GM21576 (cell line): ENCODE measurements around the gene HOXC10.

Experiments used
- ATAC-seq: cut with Tn5 transposase; IDR thresholded peaks from one replicate; pipeline ENCODE4 v1.9.1; 2021; ENCODE audit warnings: mild to moderate bottlenecking, moderate library complexity; ENCODE audit not compliant: unreplicated experiment

HOXC10 gene

DNA sequence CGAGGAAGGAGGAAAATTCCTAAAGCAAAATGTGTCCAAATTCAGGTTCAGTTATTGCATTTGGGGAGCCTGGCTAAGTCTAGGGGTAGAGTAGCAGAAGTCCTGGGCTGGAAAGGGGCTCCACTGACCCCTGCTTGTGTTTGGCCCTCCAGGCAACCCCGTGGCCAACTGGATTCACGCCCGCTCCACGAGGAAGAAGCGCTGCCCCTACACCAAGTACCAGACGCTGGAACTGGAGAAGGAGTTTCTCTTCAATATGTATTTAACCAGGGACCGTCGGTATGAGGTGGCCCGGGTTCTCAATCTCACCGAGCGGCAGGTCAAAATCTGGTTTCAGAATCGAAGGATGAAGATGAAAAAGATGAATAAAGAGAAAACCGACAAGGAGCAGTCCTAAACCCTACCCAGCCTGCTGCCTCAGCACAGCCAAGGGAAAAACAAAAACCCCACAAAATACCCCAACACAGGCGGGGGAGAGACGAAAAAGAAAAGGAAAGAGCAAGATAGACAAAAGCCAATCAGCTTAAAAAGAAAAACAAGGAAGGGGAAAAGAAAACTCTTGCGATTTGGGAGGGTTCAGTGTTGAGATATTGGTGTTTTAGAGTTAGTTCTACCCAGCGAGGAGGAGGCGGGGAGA lies 17.4 kb downstream of the HOXC10 start:
- ATAC-seq: no peak

DNA sequence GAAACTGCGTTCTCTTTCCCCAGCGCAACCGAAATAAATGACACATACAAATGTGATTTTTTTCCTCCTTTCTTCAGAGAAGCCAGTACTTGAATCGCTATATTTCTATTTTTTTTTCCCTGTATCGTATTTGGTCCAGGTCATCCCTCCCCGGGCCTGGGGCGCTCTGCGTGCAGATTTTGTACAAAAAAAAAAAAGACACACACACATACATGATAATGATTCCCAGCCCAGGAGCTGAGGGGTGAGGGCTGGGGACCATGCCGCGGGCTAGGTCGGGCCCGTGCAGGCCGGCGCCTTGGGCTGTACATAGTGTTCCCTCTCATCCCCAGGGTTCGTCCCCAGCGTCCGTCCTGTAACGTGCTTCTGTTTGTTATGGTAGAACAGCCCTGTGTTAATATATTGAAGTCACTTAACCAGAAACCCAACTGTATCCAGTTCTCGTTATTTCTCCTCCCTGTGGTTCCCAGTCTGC lies 18.0 kb downstream of the HOXC10 start:
- ATAC-seq: no peak

DNA sequence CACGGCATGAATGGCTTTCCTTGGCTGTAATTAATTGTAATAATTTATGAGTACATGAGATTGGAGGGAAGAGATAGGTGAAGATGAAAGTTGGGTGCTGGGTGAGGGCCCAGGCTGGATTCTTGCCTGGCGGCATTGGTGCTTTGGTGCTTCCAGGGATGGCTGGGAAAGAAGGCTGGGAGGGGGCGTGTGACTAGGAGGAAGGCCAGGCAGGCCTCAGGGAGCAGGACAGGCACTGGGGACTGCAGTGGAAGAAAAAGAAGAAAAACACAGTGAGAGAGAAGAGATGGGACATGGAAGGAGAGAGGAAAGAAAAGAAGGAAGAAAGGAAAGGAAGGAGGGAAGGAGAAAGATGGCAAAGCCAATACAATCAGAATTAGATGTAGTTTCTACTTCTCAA lies 18.7 kb downstream of the HOXC10 start:
- ATAC-seq: no peak

DNA sequence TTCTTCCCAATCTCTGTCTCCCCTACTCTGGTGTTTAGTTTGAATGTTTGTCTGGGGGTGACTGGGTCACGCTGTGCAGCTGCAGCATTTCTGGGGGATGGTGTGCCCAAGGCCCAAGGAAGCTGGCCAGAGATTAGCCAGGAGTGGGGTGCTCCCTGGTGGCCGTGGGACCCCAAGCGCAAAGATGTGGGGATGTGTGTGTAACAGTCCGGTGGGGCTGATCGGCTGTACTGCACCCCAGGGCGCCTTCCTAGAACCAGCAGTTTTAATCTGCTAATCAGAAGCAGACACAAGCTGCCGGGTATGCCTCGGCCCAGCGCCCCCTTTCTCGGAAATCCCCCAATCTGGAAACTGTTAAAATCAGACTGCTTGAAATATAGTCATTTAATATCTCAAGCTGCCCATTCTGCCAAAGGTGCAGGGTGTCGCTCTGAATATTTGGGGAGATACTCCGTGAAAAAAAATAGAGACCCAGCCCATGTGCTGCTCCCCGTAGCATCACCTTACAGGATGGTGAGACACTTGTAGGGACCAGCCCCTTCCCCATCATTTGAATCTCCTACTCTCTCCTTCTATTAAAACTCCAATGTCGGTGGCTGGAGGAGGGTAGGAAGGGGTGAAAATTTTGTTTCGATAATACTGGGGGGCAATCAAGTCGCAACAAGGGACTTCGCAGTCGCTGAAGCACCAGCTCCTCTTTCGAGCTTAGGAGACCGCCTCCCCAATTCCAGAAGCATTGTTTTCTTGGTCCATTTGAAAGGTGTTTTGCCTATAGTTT lies 19.3 kb downstream of the HOXC10 start:
- ATAC-seq: no peak

DNA sequence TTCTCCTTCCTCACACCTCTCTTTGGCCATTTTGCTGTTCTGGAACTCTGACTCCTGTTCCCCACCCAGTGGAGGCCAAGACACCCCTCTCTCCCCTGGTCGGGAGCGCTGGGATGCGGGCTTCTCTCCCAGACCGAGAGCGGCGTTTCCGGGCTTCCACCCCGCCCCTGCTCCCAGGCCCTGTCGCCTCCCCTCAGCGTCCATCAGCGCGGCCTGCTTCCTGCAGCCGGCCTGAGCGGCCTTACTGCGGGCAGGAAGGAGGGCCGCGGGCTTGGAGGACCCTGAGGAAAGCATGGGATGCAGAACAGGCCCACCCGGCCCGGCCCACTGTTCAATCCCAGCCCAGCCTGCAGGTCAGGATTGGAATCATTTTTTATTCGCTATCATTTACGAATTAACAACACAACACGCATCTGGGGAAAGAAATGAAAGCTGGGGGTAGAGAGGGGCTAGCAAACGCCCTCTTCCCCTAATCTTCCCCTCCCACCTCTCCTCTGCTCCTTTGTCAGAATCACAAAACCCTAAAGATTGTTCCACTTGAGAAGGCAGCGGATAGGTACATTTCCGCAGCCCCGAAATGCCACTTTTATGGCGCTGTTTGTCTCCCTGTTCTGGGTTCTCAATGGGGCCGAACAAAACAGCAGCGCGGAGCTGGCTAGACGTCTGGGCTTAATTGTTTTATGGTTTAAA lies 20.0 kb downstream of the HOXC10 start:
- no peak for ATAC-seq

DNA sequence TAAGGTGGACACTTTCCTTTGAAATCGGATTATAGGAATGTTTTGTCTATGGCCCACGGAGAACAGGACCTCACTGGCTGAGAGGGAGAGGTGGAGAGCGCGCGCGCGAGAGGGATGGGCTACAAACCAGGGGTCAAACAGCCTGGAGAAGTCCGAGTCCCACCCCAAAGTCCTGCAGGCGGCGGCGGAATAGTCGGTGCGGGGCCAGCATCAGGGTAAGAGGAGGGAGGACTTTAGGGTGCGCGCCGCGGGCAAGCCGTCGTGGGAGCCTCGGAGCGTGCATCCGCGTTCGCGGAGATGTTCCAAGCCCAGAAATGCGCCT lies 20.5 kb downstream of the HOXC10 start:
- no peak for ATAC-seq

DNA sequence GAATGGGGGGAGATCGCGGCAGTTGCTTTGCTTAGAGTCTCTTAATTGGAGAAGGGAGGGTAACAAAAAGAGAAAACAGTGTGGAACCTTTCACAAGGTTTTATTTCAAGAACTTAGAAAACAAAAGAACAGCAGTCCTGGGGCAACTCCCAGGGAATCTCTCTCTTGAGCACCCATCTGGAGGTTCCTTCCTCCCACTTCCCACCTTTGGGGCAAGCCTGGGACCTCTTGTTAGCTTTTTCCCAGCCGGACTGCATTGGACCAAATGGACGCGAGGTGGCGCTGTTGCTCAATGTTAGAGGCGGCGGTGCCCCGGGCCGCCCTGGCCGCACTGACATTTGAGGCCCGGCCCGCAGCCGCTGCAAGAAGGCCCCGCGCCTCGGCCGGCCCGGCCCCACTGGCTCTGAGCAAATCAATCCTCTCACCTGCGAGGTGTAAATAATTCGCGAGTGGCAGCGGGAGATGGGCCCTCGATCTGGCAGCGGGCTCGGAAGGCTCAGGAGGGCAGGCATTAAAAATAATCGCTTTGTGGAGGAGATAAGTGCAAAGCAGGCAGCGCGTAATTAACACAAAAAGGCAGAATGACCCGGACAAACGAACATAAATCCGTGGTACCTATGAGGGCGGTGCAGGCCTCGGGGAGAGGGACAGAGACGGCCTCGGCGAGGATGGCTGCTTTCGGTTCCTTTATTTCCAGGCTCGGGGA lies 21.1 kb downstream of the HOXC10 start:
- peak; percentile 69 for ATAC-seq

DNA sequence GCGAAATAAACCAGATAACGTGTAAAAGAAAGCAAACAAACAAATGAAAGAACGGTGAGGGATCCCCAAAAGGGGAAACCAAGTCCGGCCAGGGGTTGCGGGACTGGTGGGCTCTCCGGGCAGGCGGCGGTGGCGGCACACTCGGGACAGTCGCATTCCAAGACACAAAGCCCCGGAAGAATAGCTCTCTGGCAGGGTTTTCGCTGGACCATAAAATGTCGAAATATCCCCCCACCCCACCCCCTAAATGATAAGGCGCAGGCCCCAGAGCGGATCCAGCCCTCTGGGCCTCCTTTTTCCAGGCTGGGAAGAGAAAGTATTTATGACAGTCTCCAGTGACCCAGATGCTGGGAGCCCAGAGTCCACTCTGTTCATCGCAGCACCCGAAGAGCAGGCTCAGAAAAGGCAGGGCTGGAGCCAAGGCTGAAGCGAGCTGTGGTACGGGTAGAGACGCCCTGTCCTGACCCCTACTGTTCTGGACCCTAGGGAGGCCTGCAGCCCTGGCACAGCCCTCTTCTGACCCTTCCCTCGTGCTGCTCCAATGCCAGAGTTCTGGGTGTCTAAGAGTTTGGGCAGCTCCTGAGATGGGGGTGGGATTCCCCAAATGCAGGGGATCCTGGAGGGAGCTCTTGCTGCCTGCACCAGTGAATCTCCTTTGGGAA lies 21.7 kb downstream of the HOXC10 start:
- ATAC-seq: no peak

DNA sequence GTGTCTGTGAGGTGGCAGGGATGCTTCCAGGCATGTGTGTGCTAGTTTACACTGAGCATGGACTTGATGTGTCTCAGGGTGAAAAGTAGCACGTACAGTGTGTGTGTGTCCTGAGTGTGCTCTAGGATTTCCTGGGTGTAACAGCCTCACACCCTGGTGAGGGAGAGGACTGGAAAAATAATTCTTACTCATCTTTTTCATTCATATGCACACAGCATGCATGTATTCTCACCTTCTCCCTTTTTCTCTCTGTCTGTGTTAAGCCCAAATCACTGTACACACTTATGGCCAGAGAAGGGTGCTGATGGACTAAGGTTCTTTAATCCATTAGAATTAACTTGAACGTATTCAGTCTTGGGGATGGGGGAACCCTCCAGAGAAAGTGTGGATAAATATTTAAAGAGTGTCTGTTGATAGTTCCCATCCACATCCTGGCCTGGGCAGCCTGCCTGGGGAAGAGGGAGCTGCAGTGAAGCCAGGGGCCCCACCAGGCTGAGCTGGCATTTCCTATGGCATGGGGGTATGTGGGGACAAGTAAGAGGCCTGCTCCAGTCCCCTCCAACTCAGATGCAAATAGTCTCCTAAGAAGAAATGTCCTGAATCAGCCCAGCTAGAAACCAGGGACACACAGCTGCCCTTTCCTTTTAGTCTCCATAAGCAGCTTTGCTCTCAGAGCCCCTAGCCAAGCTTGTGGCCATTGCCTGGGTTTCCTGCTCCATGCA lies 22.8 kb downstream of the HOXC10 start:
- no peak for ATAC-seq

DNA sequence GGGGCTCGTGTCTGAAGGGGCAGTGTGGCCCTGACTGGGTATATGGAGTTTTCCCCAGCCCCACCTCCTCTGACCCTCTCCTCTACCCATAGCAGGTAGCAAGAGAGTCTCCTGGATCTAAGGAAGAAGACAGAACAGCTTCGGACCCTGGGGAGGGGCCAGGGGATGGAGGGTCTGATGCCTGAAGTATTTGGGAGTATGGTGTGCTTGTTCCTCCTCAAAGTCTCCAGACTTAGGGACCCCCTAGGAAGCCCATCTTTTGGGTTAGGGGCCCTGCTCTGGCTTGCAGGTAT lies 23.3 kb downstream of the HOXC10 start:
- ATAC-seq: no peak

DNA sequence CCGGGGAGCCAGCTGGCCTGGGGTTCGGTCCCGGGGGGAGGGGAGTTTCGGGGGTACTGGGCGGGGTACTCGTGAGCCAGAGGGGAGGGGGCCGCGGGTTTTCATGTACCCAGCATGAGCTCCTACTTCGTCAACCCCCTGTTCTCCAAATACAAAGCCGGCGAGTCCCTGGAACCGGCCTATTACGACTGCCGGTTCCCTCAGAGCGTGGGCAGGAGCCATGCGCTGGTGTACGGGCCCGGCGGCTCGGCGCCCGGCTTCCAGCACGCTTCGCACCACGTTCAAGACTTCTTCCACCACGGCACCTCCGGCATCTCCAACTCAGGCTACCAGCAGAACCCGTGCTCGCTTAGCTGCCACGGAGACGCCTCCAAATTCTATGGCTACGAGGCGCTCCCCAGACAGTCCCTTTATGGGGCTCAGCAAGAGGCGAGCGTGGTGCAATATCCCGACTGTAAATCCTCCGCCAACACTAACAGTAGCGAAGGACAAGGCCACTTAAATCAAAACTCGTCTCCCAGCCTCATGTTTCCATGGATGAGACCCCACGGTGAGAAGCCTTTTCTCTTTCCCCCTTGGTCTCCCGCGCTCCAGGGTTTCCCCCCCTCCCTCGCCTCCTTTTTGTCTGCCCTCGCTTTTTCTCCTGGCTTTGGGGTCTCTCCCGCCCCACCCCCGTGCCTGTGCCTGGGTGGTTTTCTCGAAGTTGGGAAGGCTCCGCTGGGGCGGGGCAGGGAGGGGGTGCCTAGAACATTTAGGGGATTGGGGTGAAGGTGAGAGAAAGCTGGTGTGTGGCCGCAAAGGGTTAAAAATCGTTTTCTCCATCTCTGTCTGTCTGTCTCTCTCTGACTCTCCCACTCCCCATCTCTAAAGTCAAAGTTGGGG lies 24.5 kb downstream of the HOXC10 start:
- no peak for ATAC-seq

DNA sequence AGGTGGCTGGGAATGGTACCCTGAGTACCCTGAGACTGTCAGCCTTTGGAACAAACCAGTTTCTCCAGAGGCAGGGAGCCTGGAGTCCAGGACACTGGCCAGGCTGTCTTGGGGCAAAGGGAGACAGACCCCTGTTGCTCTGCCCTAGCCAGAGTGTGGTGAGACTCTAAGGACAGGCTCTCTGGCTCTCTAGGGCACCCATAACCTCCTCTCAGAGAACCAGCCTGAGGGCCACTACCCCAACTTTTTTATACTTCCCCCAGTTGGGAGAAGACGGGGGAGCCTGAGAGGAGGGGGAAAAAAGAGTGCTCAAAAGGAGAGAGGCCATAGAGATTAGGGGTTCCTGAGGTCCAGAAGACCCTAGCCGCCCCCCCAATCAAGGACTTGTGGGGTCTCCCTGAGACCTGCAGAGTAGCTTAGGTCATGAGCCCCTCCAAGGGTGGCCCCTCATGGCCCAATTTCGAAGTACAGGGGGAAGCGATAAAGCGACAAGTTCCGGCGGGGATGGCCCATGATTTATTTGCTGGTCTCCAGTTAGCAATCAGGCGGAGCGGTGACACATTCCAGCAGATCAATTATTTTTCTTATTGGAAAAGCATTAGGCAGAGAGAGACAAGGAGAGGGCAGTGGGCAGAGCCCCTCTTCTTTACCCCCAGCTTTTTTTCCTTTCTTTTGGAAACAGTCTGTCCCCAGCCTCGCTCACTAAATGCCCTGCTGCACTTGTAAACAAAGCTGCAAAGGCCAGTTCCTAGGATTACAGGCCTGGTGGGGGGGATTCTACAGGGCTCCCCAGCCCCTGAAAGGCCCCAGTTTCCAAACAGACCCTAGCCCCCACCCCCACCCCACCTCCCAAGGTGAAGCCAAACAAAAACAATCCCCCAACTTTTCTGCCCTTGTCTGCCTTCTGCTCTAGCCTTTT lies 25.4 kb downstream of the HOXC10 start:
- no peak for ATAC-seq

DNA sequence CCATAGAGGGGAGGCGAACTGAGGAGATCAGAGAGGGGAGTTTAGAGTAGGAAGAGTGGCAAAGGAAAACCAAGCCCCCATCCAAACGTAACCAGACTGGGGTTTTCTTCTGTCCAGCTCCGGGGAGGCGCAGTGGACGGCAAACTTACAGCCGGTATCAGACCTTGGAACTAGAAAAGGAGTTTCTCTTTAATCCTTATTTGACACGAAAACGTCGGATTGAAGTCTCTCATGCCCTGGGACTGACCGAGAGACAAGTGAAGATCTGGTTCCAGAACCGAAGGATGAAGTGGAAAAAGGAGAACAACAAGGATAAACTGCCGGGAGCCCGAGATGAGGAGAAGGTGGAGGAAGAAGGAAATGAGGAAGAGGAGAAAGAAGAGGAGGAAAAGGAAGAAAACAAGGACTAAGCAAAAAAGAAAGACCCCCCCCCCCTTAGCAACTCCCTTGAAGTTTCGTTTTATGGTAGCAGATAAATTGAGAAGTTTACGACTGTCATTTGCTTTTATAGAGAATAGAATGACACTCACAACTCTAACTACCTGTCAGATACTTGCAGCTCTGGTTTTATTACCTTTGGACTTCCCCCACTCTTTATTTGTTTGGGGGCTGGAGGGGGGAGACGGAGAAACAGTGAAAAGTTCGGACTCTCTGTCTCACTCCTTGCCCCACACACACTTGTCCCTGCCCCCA lies 26.2 kb downstream of the HOXC10 start:
- ATAC-seq: no peak

DNA sequence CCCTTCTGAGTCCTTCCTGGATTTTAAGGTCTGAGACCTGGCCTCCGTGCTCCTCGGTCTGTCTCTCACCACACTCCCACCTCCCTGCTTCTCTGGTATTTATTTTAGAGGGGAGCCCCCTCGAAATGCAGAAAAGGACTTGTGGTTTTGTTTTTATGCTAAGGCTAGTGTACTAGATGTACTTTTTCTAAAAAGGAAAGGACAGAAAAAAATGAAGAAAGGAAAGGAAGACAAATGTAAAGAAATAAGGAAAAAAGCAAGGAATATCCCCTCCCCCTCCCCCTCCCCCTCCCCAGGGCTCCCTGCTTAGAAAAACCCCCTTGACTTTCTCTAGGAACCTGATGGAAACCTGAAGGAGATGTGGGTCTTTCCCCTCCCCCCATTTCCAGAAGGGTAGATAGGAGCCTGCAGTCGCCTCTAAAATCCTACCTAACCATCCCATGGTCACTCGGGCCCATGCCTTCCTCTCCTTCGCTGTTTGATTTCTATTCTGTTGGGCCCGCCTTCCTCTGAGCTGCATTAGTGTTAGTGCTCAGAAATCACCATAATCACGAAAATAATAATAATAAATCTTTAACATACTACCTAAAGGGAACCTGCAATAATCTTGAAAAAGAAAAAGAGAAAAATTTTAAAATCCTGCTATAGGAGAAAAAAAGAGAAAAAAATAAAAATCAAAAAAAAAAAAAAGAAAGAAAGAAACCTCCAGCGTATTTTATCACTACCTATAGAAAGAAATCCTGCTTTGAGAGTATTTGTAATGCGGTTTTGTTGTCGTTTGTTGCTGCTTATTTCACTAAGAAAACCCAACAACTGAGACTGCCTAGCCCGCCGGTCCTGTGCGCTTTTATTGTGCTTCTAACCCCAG lies 27.0 kb downstream of the HOXC10 start:
- ATAC-seq: no peak

DNA sequence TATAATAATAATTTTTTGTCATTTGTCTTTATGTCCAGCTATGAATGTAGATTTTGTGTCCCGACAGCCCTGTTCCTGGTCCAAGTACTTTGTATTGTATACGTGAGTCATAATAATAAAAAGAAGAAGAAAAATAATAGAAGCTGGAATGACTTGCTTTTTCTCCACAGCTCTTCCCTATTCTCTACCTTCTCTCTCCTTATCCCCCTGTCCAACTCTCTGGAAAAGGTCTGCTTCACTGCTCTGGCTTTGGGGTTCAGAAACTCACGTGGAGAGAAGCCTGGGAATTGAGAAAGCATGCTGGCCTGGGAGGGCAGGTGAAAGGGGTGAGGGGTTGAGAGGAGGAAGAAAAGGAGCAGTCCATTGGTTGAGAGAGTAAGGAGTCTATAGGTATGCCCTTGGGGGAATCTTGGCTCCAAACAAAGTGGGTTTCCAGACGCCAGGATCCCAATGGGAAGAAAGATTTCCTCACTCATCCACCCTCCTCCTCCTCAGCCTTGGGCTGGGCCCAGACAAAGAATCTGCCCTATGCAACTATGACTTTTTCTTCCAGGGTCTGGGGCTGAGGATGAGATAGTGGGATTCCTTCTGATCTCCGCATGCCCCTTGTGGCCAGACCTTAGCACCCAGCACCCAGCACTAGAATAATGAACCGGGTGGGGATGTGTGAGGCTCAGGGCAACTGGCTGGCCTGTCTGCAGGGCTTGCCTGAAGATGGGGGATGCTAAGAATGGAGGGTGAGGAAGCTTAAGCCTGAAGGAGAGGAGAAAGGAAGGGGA lies 27.9 kb downstream of the HOXC10 start:
- no peak for ATAC-seq

DNA sequence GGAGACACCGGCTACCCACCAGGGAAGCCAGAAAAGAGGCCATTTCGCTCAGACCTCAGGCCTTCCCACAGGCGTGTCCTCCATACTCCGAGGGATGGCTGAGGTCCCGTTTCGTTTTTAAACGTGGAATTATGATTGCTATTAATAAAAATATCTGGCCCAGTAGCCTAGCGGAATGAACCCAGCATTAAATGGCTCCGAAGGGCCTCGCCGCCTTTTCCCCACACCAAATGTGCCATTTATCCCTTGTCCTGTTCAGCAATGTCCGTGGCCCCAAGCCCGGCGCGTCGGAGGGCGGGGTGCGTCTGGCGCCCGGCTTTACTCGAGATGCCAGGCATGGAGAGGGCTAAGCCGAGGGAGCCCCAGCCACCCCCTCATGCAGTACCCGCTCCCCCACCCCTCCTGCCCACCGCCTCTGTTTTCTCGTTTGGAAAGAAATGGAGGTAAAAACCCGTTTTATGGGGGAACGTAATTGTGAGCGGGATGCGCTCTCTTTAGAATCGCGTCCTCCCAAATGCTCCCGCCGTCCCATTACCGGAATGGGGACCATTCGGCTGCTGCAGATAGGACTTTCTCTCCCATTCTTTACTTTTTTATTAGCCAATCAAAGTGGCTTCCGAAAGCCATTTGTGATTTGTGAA lies 29.6 kb downstream of the HOXC10 start:
- ATAC-seq: no peak
